ENCODE data around the gene CALY. TPM values are rescaled to one million over a fixed set of nuclear protein-coding genes. Genes with fewer than 3 reads are reported as not detected.

CALY gene
- total RNA-seq, 1 donor from 2014 or later: 1.5 TPM

GRCh38 chr10:133350950-133351329, 14.2 kb upstream of the CALY start:
- no peak for DNase-seq (ENCODE audit: low read depth)
- no peak overlapping the region for H3K4me3 ChIP-seq (ENCODE audit: low read depth, low read length)
- no peak for TF ChIP-seq CTCF (conservative IDR thresholded peaks at IDR 0.05; ENCODE audit: low read depth, low read length)

- no peak for TF ChIP-seq CTCF (conservative IDR thresholded peaks at IDR 0.05; ENCODE audit: low read depth, low read length)
- H3K4me3 ChIP-seq (ENCODE audit: low read depth, low read length): no peak overlapping the region
- no peak for DNase-seq (ENCODE audit: low read depth)
Observed at GRCh38 chr10:133350283-133350949, 13.7 kb upstream of the CALY start.

DNA sequence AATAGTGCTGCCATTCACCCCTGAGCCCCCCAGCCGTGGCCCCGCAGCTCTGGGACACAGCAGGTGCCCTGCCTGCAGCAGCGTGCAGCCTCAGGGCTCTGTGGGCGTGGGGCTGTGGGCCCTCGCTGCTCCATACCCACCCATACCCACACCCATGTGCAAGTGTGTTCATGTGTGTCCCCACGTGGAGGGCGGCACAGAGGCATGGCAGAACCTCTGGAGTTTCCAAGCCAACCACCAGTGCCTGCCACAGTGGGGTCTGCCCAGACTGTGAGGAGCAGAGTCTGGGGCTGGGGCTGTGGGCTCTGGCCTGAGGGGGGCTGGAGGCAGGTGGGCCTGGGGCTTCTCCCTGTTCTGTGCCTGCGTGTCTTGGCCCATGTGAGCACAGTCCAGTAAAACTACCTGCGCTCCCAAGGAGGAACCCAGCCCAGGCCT, 12.9 kb upstream of the CALY start:
- no peak for DNase-seq (ENCODE audit: low read depth)
- H3K4me3 ChIP-seq (ENCODE audit: low read depth, low read length): no peak overlapping the region
- TF ChIP-seq CTCF (conservative IDR thresholded peaks at IDR 0.05; ENCODE audit: low read depth, low read length): no peak

DNA sequence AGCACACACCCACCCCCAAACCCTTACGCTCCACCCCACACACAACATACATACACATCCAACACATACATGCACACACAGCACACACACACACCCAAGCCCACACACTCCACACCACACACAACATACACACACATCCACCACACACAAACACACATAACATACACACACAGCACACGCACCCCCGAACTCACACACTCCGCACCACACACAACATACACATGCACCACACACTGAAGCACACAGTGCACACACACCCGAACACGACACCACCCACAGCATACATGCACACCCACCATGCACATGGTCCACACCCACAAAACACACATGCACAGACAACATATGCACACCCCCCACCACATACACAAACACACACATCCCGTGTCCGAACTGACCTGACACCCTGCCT, 12.5 kb upstream of the CALY start:
- no peak for DNase-seq (ENCODE audit: low read depth)
- no peak overlapping the region for H3K4me3 ChIP-seq (ENCODE audit: low read depth, low read length)
- TF ChIP-seq CTCF (conservative IDR thresholded peaks at IDR 0.05; ENCODE audit: low read depth, low read length): no peak

GRCh38 chr10:133347710-133348517, 11.2 kb upstream of the CALY start:
- no peak for TF ChIP-seq CTCF (conservative IDR thresholded peaks at IDR 0.05; ENCODE audit: low read depth, low read length)
- no peak overlapping the region for H3K4me3 ChIP-seq (ENCODE audit: low read depth, low read length)
- no peak for DNase-seq (ENCODE audit: low read depth)

- H3K4me3 ChIP-seq (ENCODE audit: low read depth, low read length): no peak overlapping the region
- DNase-seq (ENCODE audit: low read depth): no peak
- no peak for TF ChIP-seq CTCF (conservative IDR thresholded peaks at IDR 0.05; ENCODE audit: low read depth, low read length)
Observed at GRCh38 chr10:133346413-133346812, 9.7 kb upstream of the CALY start.

All from epithelial cell of proximal tubule (primary cell).